T47D (cell line): Measurements from ENCODE around the gene ANKRD23.
"Not testable (repeated sequence)": the region's sequence is repeated elsewhere in the genome, so short reads cannot be mapped to it uniquely, and the experiment has no call there.

Experiments
- DNase-seq, 2 experiments: peaks; one replicate each; pipeline versions ENCODE4 v3.0.0 to v3.0.0-alpha.2; 2011 to 2012; ENCODE audit warnings: low read depth in 1 of 2, low spot score in 1 of 2
- JUND ChIP-seq: IDR thresholded peaks from 2 replicates; pipeline ENCODE4 v1.6.1; 2012; ENCODE audit warnings: low read depth
- in situ Hi-C: cut with HindIII; loops from 2 replicates; pipeline ENCODE4 v1.10.0; 2016; ENCODE audit warnings: low sequenced_read_pairs, low pct_unique_long_range_greater_than_20kb

The ANKRD23 gene

GRCh38 chr2:96864343-96865091, 20.7 kb upstream of the ANKRD23 start:
- no peak for DNase-seq
- in situ Hi-C loops, result no loop called here
- no peak for TF ChIP-seq JUND

GRCh38 chr2:96863575-96864342, 19.9 kb upstream of the ANKRD23 start:
- TF ChIP-seq JUND, result no peak
- no peak for DNase-seq
- in situ Hi-C loops, result no loop called here

- in situ Hi-C loops, DNase-seq: not testable (repeated sequence)
Measured at GRCh38 chr2:96863056-96863455, 19.2 kb upstream of the ANKRD23 start.

- TF ChIP-seq JUND, result no peak
- in situ Hi-C loops, result no loop called here
- no peak for DNase-seq
Measured at GRCh38 chr2:96861074-96861473, 17.3 kb upstream of the ANKRD23 start.

- in situ Hi-C loops, result no loop called here
- no peak for DNase-seq
Measured at GRCh38 chr2:96860065-96861029, 16.5 kb upstream of the ANKRD23 start.

GRCh38 chr2:96859681-96860064, 15.9 kb upstream of the ANKRD23 start:
- no peak for DNase-seq
- TF ChIP-seq JUND, result no peak
- in situ Hi-C loops, result no loop called here

More at GRCh38 chr2:96860065-96861029, 16.5 kb upstream of the ANKRD23 start:
- TF ChIP-seq JUND, result no peak

- no peak for TF ChIP-seq JUND
- in situ Hi-C loops, result no loop called here
- no peak for DNase-seq
Measured at GRCh38 chr2:96859099-96859649, 15.4 kb upstream of the ANKRD23 start.

GRCh38 chr2:96857667-96858372, 14.0 kb upstream of the ANKRD23 start, which contains the start of gene ANKRD39:
Gene ANKRD39, minus strand, starts transcription at chr2:96858016. Its CDS starts 29 bp downstream, at chr2:96857987.
- in situ Hi-C loops, result no loop called here
- DNase-seq, result peak; percentile 94 to 97
- TF ChIP-seq JUND, result no peak

- no peak for TF ChIP-seq JUND
- in situ Hi-C loops, result no loop called here
- DNase-seq, result peak in 1 of 2 experiments; percentile 19
Measured at GRCh38 chr2:96856776-96857666, 13.2 kb upstream of the ANKRD23 start.

GRCh38 chr2:96853321-96853720, 9.5 kb upstream of the ANKRD23 start:
- no peak for TF ChIP-seq JUND
- in situ Hi-C loops, result no loop called here
- no peak for DNase-seq

GRCh38 chr2:96852667-96853066, 8.8 kb upstream of the ANKRD23 start:
- in situ Hi-C loops, result no loop called here
- DNase-seq, result no peak
- no peak for TF ChIP-seq JUND
